Psoas muscle (tissue), 8 donors: ENCODE data around the gene PRKAB2. TPM values are rescaled to one million over a fixed set of nuclear protein-coding genes. Genes with fewer than 3 reads are reported as not detected.

Experiments used
- ATAC-seq, 4 donors: fragments of 200-7000 bp; cut with Tn5 transposase; one replicate each; pipeline ENCODE4 v1.9.1; 2020; ENCODE audit warnings: moderate library complexity in 3 of 4, mild to moderate bottlenecking in 2 of 4
- DNase-seq, 2 donors: peaks; one replicate each; pipeline ENCODE4 v3.0.0-alpha.2; 2020
- H3K27ac ChIP-seq: fragments of 200-600 bp; one replicate; pipeline ENCODE4 v1.8.0; 2022
- H3K27me3 ChIP-seq, 3 donors: fragments of 200-600 bp in 1 of 3; one replicate each; pipeline versions ENCODE4 v1.6.1 to v1.8.0; 2013 to 2022; ENCODE audit warnings: low read length in 2 of 3, mild to moderate bottlenecking in 2 of 3, moderate library complexity in 1 of 3; ENCODE audit not compliant: insufficient read depth in 3 of 3
- H3K36me3 ChIP-seq, 2 donors: fragments of 200-600 bp in 1 of 2; one replicate each; pipeline versions ENCODE4 v1.6.1 to v1.8.0; 2013 to 2022; ENCODE audit warnings: low read depth in 1 of 2, mild to moderate bottlenecking in 1 of 2, moderate library complexity in 1 of 2; ENCODE audit not compliant: insufficient read depth in 1 of 2
- H3K4me1 ChIP-seq: fragments of 200-600 bp; one replicate; pipeline ENCODE4 v1.8.0; 2022
- H3K4me3 ChIP-seq: fragments of 200-600 bp; one replicate; pipeline ENCODE4 v1.8.0; 2022; ENCODE audit warnings: mild to moderate bottlenecking
- H3K9me3 ChIP-seq: fragments of 200-600 bp; one replicate; pipeline ENCODE4 v1.8.0; 2022
- CTCF ChIP-seq: fragments of 200-600 bp; IDR thresholded peaks from one replicate; pipeline ENCODE4 v1.8.0; 2022; ENCODE audit warnings: antibody characterized with exemption
- WGBS, 3 donors: extraction: QIAGEN DNeasy Blood & Tissue Kit; methylation state at CpG; one replicate each; pipeline versions ENCODE4 v1.1.6 to v1.1.7; 2013; 5-methylcytosine and 5-hydroxymethylcytosine counted together
- intact Hi-C, 2 donors: fragments of 100-400 bp; cut with DNase I; formaldehyde crosslinking; loops; one replicate each; pipeline versions ENCODE4 v1.11.0 to v1.14.2; 2022
- long read RNA-seq, 2 donors: library from polyadenylated mRNA; unstranded; transcript quantifications; one replicate each; pipeline ENCODE4 v2.0.0, GENCODE V29; 2021
- polyA plus RNA-seq, 3 donors: library from polyadenylated mRNA; stranded (reverse); fragments of 200-250 nt; gene quantifications; one replicate each; pipeline ENCODE4 v1.2.3, GENCODE V29; 2013
- total RNA-seq, 4 donors: library from RNA; stranded (reverse); fragmentation: NEBNext Ultra II Directional in 2 of 4; extraction: Animal tissue kit (Norgen Biotek cat#: 25700) in 2 of 4; gene quantifications; one replicate each; pipeline versions ENCODE4 v1.2.1 to v1.2.4, GENCODE V29; 2021 to 2023
- donor health status: healthy with polysubstance abuse.
- donor health status: DM: no; HTN: no; CAD: no; lungs with moderate emphysema.
- donor health status: Bipolar disorder and iron deficiency.
- donor health status: healthy.
- donor health status: DM: yes; HTN: yes; CAD: no.
- donor health status: DM: no; HTN: no; CAD: no.
- donor health status: DM: no; HTN: no; CAD: no.
- donor health status: DM: yes; HTN: yes; CAD: no.

The PRKAB2 gene
- total RNA-seq (10 to 100 TPM; 50.8 to 77.7 (median 54.1) TPM), polyA plus RNA-seq (10 to 100 TPM; 14.1 to 71.8 (median 24.0) TPM)
- long read RNA-seq, donor 1, full-length matches to known transcripts: 4 of 36 reads
- long read RNA-seq, donor 1, partial matches to known transcripts: 19 of 36 reads
- long read RNA-seq, donor 1, other reads (novel, unspliced or antisense): 13 of 36 reads
- long read RNA-seq, donor 2, full-length matches to known transcripts: 6 of 57 reads
- long read RNA-seq, donor 2, partial matches to known transcripts: 16 of 57 reads
- long read RNA-seq, donor 2, other reads (novel, unspliced or antisense): 35 of 57 reads

DNA sequence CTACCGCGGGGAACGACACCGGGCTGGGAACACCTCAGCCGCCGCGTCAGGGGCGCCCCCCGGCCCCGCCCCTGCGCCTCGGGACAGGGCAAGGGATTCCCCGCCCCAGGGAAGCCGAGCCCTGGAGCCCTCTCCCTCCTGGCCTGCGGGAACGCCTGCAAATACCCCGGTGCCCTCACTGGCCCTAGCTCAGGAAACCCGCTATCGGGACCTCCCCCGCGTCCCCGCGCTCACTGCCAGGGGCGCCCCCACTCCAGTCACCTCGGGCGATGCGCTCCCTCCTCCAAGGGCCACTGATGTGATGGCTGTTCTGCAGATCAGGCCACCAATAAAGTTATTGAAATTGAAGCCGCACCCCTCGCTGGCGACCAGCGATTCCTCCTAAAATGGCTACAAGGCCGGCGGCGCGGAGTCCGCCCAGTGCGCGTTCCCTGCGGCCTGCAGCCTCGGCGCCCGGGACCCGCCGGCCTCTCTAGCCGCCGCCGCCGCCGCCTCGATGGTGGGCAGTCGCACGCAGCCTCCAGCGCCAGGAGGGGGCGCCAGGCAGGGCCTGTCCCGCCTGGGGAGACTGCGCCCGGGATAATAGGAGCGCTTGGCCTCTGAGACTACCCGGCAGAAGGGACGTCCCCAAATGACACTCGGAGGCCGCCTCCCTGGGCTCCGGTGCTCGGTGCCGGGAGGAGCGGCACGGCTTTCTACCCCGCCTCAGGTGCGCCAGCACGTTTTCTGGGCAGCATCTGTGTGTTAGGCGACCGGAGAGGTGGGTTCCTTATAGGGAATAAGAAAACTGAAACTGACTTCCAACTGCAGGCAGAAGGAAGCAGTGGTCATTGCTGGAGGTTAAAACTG, at the start of gene PRKAB2:
Gene PRKAB2, minus strand, starts transcription at position 303 of the 849 bp plus-strand sequence. CDS start 326 bp downstream, outside the sequence.
- TF ChIP-seq CTCF: peak; percentile 93
- H3K36me3 ChIP-seq: peaks cover 0 to 5% of the 10 kb centered on the region in 2 donors
- peak; percentile 98 for DNase-seq
- ATAC-seq: peak; percentile 95 to 98 (median 96)
- peaks cover 42% of the 10 kb centered on the region for H3K4me1 ChIP-seq
- H3K4me3 ChIP-seq: peak within 1 kb of the TSS; percentile 93
- H3K27me3 ChIP-seq: no peaks in the 10 kb centered on the region
- intact Hi-C loops: loop anchor here in 1 of 2 donors (1.0 kb wide), 1 partner anchor 70 kb away; the partner anchor contains the start of gene CHD1L
- H3K27ac ChIP-seq: peak within 1 kb of the TSS; percentile 94
- 0 to 1% (median 0%) methylated on average over 59 to 72 of the region's 72 CpGs for WGBS, 3 donors
- H3K9me3 ChIP-seq: no peaks in the 10 kb centered on the region

DNA sequence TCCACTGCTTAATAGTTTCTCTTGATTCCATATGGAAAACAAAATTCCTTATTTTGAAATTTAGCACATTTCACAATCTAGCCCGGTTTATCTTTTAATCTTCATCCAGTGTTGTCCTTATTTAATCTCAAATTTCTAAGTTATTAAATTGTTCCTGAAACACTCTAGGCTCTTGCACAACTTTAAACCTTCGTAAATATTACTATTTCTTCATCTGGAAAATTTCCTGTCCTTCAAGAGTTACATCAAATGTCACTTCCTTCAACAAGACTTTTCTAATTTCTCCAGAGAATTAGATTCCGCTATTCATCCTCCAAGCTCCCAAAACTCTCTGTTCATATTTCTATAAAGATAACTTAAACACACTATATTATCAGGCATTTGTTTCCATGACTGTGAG, 46.3 kb upstream of the PRKAB2 start:
- no peaks in the 10 kb centered on the region for H3K9me3 ChIP-seq
- ATAC-seq: no peak
- whole genome bisulfite sequencing, 3 donors: 60 to 64% (median 63%) methylated on average over 3 of the region's 3 CpGs
- no peaks in the 10 kb centered on the region for H3K27me3 ChIP-seq
- H3K4me3 ChIP-seq: no peak overlapping the region
- no peak overlapping the region for H3K27ac ChIP-seq
- H3K36me3 ChIP-seq: no peaks in the 10 kb centered on the region
- TF ChIP-seq CTCF: no peak
- no peak for DNase-seq
- intact Hi-C loops: no loop called here
- H3K4me1 ChIP-seq: no peaks in the 10 kb centered on the region

DNA sequence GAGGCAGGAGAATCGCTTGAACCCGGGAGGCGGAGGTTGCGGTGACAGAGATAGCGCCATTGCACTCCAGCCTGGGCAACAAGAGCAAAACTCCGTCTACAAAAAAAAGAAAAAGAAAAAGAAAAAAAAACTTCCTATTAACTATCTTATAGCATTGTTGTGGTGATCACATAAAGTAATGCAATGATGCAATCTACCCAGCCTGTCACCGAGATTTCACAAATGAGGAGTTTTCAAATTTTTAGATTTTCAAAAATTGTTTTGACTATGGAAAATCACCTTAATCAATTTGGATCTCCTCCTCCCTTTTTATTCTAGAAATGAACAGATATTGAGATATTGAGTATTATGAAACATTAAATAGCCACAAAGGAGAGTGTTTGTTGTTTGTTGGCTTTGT, 44.9 kb upstream of the PRKAB2 start:
- intact Hi-C loops: no loop called here
- H3K4me3 ChIP-seq: no peak overlapping the region

GRCh38 chr1:147216124-147216523, 43.9 kb upstream of the PRKAB2 start:
- intact Hi-C loops: no loop called here
- no peak for ATAC-seq

More for the DNA sequence above, 44.9 kb upstream of the PRKAB2 start:
- 94 to 99% (median 95%) methylated on average over 7 of the region's 7 CpGs for WGBS, 3 donors
- DNase-seq (no peak), ATAC-seq (no peak)
- H3K4me1 ChIP-seq: no peaks in the 10 kb centered on the region
- TF ChIP-seq CTCF: no peak
- no peaks in the 10 kb centered on the region for H3K27me3 ChIP-seq
- no peaks in the 10 kb centered on the region for H3K36me3 ChIP-seq
- no peak overlapping the region for H3K27ac ChIP-seq
- no peaks in the 10 kb centered on the region for H3K9me3 ChIP-seq

More at GRCh38 chr1:147216124-147216523, 43.9 kb upstream of the PRKAB2 start:
- no peak overlapping the region for H3K4me3 ChIP-seq
- H3K36me3 ChIP-seq: no peaks in the 10 kb centered on the region
- no peaks in the 10 kb centered on the region for H3K9me3 ChIP-seq
- no peaks in the 10 kb centered on the region for H3K4me1 ChIP-seq
- H3K27ac ChIP-seq: no peak overlapping the region
- no peaks in the 10 kb centered on the region for H3K27me3 ChIP-seq
- no peak for TF ChIP-seq CTCF
- no peak for DNase-seq
- WGBS, 3 donors: 57 to 90% (median 72%) methylated on average over 3 of the region's 3 CpGs
